ENCODE results near the gene WDR75.

DNA sequence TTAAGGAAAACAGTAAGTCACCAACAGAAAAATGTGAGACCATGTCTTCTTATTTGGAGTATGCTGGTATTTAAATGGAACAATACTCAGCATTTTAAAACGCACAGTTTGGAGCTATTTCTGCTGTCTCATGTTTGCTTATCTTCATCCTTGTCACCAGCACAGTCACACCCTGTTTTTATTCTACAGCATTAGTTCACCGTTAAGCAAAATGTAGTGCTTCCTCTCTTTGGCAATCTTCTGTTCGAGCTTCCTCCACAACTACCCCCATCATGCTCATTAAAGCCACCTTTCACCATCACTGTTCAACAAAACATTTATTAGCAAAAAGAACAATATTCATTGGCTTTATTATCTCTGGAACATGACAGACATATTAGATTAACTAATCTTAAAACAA is 75.3 kb downstream of the WDR75 start:
- TF ChIP-seq, protein P1, sequence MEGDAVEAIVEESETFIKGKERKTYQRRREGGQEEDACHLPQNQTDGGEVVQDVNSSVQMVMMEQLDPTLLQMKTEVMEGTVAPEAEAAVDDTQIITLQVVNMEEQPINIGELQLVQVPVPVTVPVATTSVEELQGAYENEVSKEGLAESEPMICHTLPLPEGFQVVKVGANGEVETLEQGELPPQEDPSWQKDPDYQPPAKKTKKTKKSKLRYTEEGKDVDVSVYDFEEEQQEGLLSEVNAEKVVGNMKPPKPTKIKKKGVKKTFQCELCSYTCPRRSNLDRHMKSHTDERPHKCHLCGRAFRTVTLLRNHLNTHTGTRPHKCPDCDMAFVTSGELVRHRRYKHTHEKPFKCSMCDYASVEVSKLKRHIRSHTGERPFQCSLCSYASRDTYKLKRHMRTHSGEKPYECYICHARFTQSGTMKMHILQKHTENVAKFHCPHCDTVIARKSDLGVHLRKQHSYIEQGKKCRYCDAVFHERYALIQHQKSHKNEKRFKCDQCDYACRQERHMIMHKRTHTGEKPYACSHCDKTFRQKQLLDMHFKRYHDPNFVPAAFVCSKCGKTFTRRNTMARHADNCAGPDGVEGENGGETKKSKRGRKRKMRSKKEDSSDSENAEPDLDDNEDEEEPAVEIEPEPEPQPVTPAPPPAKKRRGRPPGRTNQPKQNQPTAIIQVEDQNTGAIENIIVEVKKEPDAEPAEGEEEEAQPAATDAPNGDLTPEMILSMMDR (conservative IDR thresholded peaks at IDR 0.05; ENCODE audit: low read length): no peak
- TF ChIP-seq EZH2phosphoT487 (IDR thresholded peaks at IDR 0.05; ENCODE audit: borderline replicate concordance, low read depth, low read length): no peak

Measured in OCI-LY7 (cell line).